Kidney epithelial cell (primary cell): ENCODE results near the gene CPNE2. TPM values are rescaled to one million over a fixed set of nuclear protein-coding genes. Genes with fewer than 3 reads are reported as not detected.

Source experiments
- DNase-seq: peaks from one replicate; pipeline ENCODE4 v3.0.0-alpha.2; 2010; ENCODE audit warnings: low read depth
- H3K27me3 ChIP-seq: 2 replicates; pipeline ENCODE4 v1.6.0; 2011; ENCODE audit warnings: low read length; ENCODE audit not compliant: control insufficient read depth, insufficient read depth
- H3K36me3 ChIP-seq: 2 replicates; pipeline ENCODE4 v1.5.1; 2011; ENCODE audit warnings: low read length; ENCODE audit not compliant: control insufficient read depth, insufficient read depth
- H3K4me3 ChIP-seq: 2 replicates; pipeline ENCODE4 v1.5.1; 2011; ENCODE audit warnings: low read depth, mild to moderate bottlenecking, control low read depth, low read length
- total RNA-seq: library from RNA; depleted of rRNA; stranded (reverse); fragments of >200 nt; gene quantifications from 2 replicates; pipeline ENCODE4 v1.2.3, GENCODE V29; 2015
- TF ChIP-seq, protein P1 (sequence below): IDR thresholded peaks from 2 replicates; pipeline ENCODE4 v1.5.1; 2011; ENCODE audit warnings: mild to moderate bottlenecking, moderate library complexity, low read length, control low read depth, inconsistent platforms; ENCODE audit not compliant: insufficient read depth, poor library complexity, severe bottlenecking

CPNE2 gene
- total RNA-seq, 1 donor from 2014 or later: 24.3 TPM

DNA sequence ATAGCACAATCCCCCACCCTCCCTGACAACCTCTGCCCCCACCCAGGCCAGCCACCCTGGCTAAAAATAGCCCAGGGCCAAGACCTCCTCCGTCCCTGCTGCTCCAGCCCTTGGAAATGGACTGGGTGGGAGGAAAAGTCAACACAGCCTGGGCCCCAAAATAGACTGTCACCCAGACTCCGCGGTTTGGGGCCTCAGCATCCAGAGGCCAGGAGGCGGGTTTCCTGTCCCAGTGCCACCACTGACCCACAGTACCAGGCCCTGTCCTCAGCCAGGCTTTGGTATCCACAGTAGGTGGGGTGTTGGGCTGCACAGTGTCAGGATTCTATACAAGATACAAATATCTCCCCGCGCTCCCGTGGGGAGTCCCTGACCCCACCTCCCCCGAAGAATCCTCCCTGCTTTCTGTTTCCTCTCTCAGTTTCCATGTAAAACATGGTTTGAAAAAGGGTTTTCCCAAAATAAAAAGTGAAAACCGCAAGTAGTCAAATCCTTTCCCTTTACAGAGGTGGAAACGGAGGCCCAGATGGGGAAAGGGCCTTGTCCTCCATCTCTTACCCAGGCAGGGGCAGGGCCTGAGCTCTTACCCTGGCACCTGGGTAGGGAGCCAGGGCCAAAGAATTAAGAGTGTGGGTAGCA, 20.1 kb downstream of the CPNE2 start:
- no peak for DNase-seq
- H3K27me3 ChIP-seq: no peaks in the 10 kb centered on the region
- no peak overlapping the region for H3K4me3 ChIP-seq
- TF ChIP-seq, protein P1, sequence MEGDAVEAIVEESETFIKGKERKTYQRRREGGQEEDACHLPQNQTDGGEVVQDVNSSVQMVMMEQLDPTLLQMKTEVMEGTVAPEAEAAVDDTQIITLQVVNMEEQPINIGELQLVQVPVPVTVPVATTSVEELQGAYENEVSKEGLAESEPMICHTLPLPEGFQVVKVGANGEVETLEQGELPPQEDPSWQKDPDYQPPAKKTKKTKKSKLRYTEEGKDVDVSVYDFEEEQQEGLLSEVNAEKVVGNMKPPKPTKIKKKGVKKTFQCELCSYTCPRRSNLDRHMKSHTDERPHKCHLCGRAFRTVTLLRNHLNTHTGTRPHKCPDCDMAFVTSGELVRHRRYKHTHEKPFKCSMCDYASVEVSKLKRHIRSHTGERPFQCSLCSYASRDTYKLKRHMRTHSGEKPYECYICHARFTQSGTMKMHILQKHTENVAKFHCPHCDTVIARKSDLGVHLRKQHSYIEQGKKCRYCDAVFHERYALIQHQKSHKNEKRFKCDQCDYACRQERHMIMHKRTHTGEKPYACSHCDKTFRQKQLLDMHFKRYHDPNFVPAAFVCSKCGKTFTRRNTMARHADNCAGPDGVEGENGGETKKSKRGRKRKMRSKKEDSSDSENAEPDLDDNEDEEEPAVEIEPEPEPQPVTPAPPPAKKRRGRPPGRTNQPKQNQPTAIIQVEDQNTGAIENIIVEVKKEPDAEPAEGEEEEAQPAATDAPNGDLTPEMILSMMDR: no peak
- peaks cover 5% of the 10 kb centered on the region for H3K36me3 ChIP-seq

DNA sequence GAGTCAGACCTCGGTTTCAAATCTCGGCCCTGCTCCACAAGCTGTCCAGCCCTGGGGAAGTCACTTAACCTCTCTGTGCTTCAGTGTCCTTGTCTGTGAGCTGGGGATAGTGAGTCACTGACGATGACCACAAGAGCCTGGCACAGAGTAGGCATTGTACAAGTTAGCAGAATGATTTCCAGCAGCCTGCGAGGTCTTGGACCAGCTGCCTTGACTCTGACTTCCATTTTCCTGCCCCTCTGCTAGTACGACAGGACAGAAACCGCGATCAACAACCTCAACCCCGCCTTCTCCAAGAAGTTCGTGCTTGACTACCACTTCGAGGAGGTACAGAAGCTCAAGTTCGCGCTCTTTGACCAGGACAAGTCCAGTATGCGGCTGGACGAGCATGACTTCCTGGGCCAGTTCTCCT, 20.7 kb downstream of the CPNE2 start:
- Histone ChIP-seq H3K4me3 (no peak overlapping the region), H3K36me3 (peaks cover 5% of the 10 kb centered on the region), H3K27me3 (no peaks in the 10 kb centered on the region)
- DNase-seq: peak; percentile 25
- TF ChIP-seq, protein P1: no peak

DNA sequence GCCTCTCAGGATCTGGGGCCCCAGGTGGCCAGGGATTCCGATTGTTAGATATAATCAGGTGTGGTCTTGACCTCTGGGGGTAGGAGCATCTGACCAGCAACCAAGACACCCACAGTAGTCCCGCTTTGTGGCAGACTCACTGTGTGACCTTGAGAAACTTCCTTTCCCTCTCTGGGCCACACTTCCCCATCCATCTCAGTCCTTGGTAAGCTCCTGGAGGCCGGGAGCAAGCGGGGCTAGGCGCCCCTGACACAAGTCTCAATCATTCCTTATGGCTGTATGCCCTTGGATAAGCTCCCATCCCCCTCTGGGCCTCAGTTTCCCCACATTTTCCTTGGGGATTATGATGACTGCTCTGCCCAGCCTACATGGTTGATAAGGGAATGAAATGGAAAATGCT, 21.3 kb downstream of the CPNE2 start:
- DNase-seq: no peak
- no peaks in the 10 kb centered on the region for H3K27me3 ChIP-seq
- H3K4me3 ChIP-seq: no peak overlapping the region
- TF ChIP-seq, protein P1: no peak
- H3K36me3 ChIP-seq: peaks cover 5% of the 10 kb centered on the region

DNA sequence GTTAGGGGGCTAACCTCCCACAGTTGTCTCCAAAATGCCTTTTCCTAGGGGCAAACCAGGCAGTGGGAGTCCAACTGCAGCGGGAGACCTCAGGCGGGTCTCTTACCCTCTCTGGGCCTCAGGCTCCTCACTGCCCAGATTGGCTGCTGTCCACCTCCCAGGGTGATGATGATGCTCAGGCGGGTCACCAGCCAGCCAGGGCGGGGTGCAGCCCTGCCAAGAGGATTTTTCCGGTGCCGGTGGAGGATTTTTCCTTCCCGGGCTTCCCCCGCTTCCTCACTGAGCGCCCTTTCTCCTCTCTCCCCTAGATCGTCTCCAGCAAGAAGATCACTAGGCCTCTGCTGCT, 22.8 kb downstream of the CPNE2 start:
- TF ChIP-seq, protein P1: no peak
- no peaks in the 10 kb centered on the region for H3K27me3 ChIP-seq
- H3K4me3 ChIP-seq: no peak overlapping the region
- H3K36me3 ChIP-seq: peaks cover 7% of the 10 kb centered on the region
- DNase-seq: no peak

DNA sequence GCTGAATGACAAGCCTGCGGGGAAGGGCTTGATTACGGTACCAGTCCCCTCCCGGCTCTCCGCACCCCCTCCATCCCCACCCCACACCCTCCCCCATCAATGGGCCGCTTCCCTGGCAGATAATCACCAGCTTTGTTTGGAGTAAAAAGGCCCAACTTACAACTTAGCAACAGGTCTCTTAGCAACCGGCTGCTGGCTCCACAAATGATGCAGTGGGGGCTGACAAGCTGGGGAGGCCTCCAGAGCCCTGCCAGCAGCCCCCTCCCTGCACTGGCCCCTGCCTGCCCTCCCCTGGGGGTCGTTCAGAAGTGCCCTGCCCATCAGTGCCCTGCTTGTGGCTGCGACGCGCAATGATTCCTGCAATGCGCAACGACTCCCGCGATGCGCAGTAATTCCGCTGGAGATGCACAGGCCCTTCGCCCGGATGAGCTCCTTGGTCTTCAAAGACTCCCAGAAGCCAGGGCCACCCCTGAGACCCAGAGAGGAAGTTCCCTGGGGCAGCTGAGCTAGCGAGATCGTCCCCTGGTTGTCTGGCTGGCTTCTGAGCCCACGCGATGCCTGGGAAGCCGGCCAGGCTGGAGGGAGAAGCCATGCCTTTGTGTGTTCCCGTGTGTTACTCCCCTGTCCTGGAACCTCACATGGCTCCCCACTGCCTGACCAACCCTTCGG, 23.3 kb downstream of the CPNE2 start:
- TF ChIP-seq, protein P1: no peak
- Histone ChIP-seq H3K4me3 (no peak overlapping the region), H3K36me3 (peaks cover 7% of the 10 kb centered on the region), H3K27me3 (no peaks in the 10 kb centered on the region)
- DNase-seq: no peak
